AG10803 (cell line): ENCODE results near the gene EMD.

Experiments used
- DNase-seq: peaks from one replicate; pipeline ENCODE4 v3.0.0; 2010; ENCODE audit warnings: low read depth
- H3K4me3 ChIP-seq: 2 replicates; pipeline ENCODE4 v1.5.1; 2011; ENCODE audit warnings: mild to moderate bottlenecking, low read length, control low read depth
- CTCF ChIP-seq: conservative IDR thresholded peaks from 2 replicates; pipeline ENCODE4 v1.5.1; 2011; ENCODE audit warnings: mild to moderate bottlenecking, low read length, control low read depth, inconsistent platforms

The EMD gene

GRCh38 chrX:154348114-154348531, 31.0 kb upstream of the EMD start:
- H3K4me3 ChIP-seq: no peak overlapping the region
- peak; percentile 38 for DNase-seq
- TF ChIP-seq CTCF: no peak

GRCh38 chrX:154348646-154349358, 30.3 kb upstream of the EMD start:
- DNase-seq: no peak

GRCh38 chrX:154349359-154349935, 29.6 kb upstream of the EMD start:
- DNase-seq: no peak
- TF ChIP-seq CTCF: no peak
- H3K4me3 ChIP-seq: no peak overlapping the region

More at GRCh38 chrX:154348646-154349358, 30.3 kb upstream of the EMD start:
- H3K4me3 ChIP-seq: no peak overlapping the region
- TF ChIP-seq CTCF: no peak

- no peak for DNase-seq
- no peak overlapping the region for H3K4me3 ChIP-seq
- no peak for TF ChIP-seq CTCF
These were observed 29.1 kb upstream of the EMD start for GRCh38 chrX:154349979-154350378.

GRCh38 chrX:154350429-154351182, 28.5 kb upstream of the EMD start:
- H3K4me3 ChIP-seq: no peak overlapping the region
- TF ChIP-seq CTCF: no peak
- DNase-seq: no peak

- TF ChIP-seq CTCF: no peak
- H3K4me3 ChIP-seq: no peak overlapping the region
- no peak for DNase-seq
These were observed 27.7 kb upstream of the EMD start for GRCh38 chrX:154351183-154352011.
